Lower leg skin (tissue), 4 donors: Measurements from ENCODE around the gene RTN1. TPM values are rescaled to one million over a fixed set of nuclear protein-coding genes. Genes with fewer than 3 reads are reported as not detected.

Experiments used
- DNase-seq, 2 donors: peaks; one replicate each; pipeline ENCODE4 v3.0.0-alpha.2; 2019; ENCODE audit warnings: low spot score in 2 of 2
- H3K4me3 ChIP-seq: fragments of 200-600 bp; sonication (generic); 2 replicates; pipeline ENCODE4 v1.5.1; 2017; ENCODE audit warnings: mild to moderate bottlenecking, low read depth; ENCODE audit not compliant: poor library complexity, severe bottlenecking
- CTCF ChIP-seq, 3 donors: fragments of 450-650 bp; IDR thresholded peaks; one replicate each; pipeline ENCODE4 v1.5.1; 2016; ENCODE audit warnings: antibody characterized with exemption in 3 of 3, mild to moderate bottlenecking in 3 of 3, moderate library complexity in 2 of 3
- POLR2A ChIP-seq, 2 donors: fragments of 450-650 bp; IDR thresholded peaks; one replicate each; pipeline ENCODE4 v1.6.1; 2016 to 2017; ENCODE audit warnings: antibody characterized with exemption in 2 of 2, mild to moderate bottlenecking in 1 of 2, moderate library complexity in 1 of 2
- WGBS, 2 donors: methylation state at CpG; one replicate each; pipeline ENCODE4 v1.1.5; 2018; 5-methylcytosine and 5-hydroxymethylcytosine counted together
- intact Hi-C: fragments of 100-400 bp; cut with DNase I; formaldehyde crosslinking; loops from one replicate; pipeline ENCODE4 v1.15.0; 2023; ENCODE audit warnings: low total_unique reads
- total RNA-seq, 4 donors: library from RNA; depleted of rRNA; stranded (reverse); fragments of >200 nt; gene quantifications; one replicate each; pipeline ENCODE4 v1.1.0, GENCODE V29; 2016

RTN1 gene
- total RNA-seq, 4 donors from 2014 or later: 5.1 to 8.1 (median 5.8) TPM

GRCh38 chr14:59863806-59864525 lies 6.6 kb downstream of the RTN1 start:
- DNase-seq: no peak
- WGBS, 2 donors: 80 to 81% methylated on average over 2 of the region's 2 CpGs
- TF ChIP-seq CTCF (IDR thresholded peaks at IDR 0.05) (no peak), POLR2A (IDR thresholded peaks at IDR 0.05) (no peak)
- intact Hi-C loops: no loop called here
- no peak overlapping the region for H3K4me3 ChIP-seq

- 70 to 77% methylated on average over 2 of the region's 2 CpGs for WGBS, 2 donors
- H3K4me3 ChIP-seq: no peak overlapping the region
- intact Hi-C loops: no loop called here
- no peak for DNase-seq
- TF ChIP-seq POLR2A (IDR thresholded peaks at IDR 0.05) (no peak), CTCF (IDR thresholded peaks at IDR 0.05) (no peak)
These were observed 13.2 kb downstream of the RTN1 start for GRCh38 chr14:59857328-59857727.

- WGBS, 2 donors: 53 to 74% methylated on average over 2 of the region's 2 CpGs
- no peak for TF ChIP-seq CTCF (IDR thresholded peaks at IDR 0.05)
- no peak for TF ChIP-seq POLR2A (IDR thresholded peaks at IDR 0.05)
- H3K4me3 ChIP-seq: no peak overlapping the region
- DNase-seq: no peak
- intact Hi-C loops: loop anchor here (5.0 kb wide), 1 partner anchor 940 kb away; no protein-coding TSS in a partner anchor
These were observed 18.2 kb downstream of the RTN1 start for GRCh38 chr14:59852350-59852749.

- DNase-seq: no peak
- no peak overlapping the region for H3K4me3 ChIP-seq
- intact Hi-C loops: loop anchor here (5.0 kb wide), 1 partner anchor 938 kb away; no protein-coding TSS in a partner anchor
- WGBS, 2 donors: 83 to 91% methylated on average over 2 of the region's 2 CpGs
- TF ChIP-seq POLR2A (IDR thresholded peaks at IDR 0.05): no peak
- TF ChIP-seq CTCF (IDR thresholded peaks at IDR 0.05): no peak
These were observed 20.1 kb downstream of the RTN1 start for GRCh38 chr14:59850458-59850857.

GRCh38 chr14:59849411-59850130 lies 21.0 kb downstream of the RTN1 start:
- TF ChIP-seq CTCF (IDR thresholded peaks at IDR 0.05): no peak
- no peak for TF ChIP-seq POLR2A (IDR thresholded peaks at IDR 0.05)
- H3K4me3 ChIP-seq: no peak overlapping the region
- DNase-seq: no peak
- 94 to 97% methylated on average over 1 of the region's 1 CpG for WGBS, 2 donors
- intact Hi-C loops: loop anchor here (5.0 kb wide), 1 partner anchor 937 kb away; no protein-coding TSS in a partner anchor
